Measurements from ENCODE around the gene C16orf74.

GRCh38 chr16:85686912-85687591 is 63.8 kb downstream of the C16orf74 start:
- TF ChIP-seq ZNF8 (CRISPR knock-in tag; IDR thresholded peaks at IDR 0.05) (no peak), BACH2 (CRISPR knock-in tag; IDR thresholded peaks at IDR 0.05; ENCODE audit: borderline replicate concordance) (no peak), CSDC2 (CRISPR knock-in tag; IDR thresholded peaks at IDR 0.05) (no peak), ZC3H10 (CRISPR knock-in tag; IDR thresholded peaks at IDR 0.05) (no peak)
